Coronary artery (tissue), 2 donors: Measurements from ENCODE around the gene PRAC1.

ENCODE experiments used
- DNase-seq: peaks from one replicate; pipeline ENCODE4 v3.0.0-alpha.2; 2017; ENCODE audit warnings: low spot score
- H3K27ac ChIP-seq, 2 donors: fragments of 200-600 bp; sonication (generic); one replicate each; pipeline ENCODE4 v1.5.1; 2016 to 2019
- H3K4me3 ChIP-seq: fragments of 200-600 bp; sonication (generic); 2 replicates; pipeline ENCODE4 v1.5.1; 2016; ENCODE audit warnings: mild to moderate bottlenecking, moderate library complexity
- CTCF ChIP-seq: fragments of 200-600 bp; sonication (generic); IDR thresholded peaks from one replicate; pipeline ENCODE4 v1.5.1; 2019; ENCODE audit warnings: antibody characterized with exemption

The PRAC1 gene

GRCh38 chr17:48715496-48716399 lies 6.6 kb downstream of the PRAC1 start:
- DNase-seq: no peak

DNA sequence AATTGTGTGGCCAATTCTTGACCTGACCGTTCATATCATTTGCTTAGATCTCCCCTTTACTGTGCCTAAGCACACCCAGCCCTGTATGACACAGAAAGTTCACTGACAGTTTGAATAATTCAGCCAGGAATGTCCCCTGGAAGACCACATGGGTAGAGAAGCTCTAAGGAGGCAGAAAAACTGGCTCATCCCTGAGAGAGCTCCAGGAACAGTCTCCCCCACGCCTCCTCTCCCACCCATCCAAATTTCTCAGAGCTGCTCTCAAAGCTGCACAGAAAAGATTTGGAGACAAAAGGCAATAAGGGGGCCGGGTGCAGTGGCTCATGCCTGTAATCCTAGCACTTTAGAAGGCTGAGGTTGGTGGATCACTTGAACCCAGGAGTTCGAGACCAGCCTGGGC lies 11.2 kb downstream of the PRAC1 start:
- no peak overlapping the region for H3K27ac ChIP-seq
- no peak overlapping the region for H3K4me3 ChIP-seq
- TF ChIP-seq CTCF: no peak
- no peak for DNase-seq

More at GRCh38 chr17:48715496-48716399, 6.6 kb downstream of the PRAC1 start:
- H3K27ac ChIP-seq: no peak overlapping the region
- no peak for TF ChIP-seq CTCF
- H3K4me3 ChIP-seq: no peak overlapping the region

GRCh38 chr17:48704361-48705248 lies 17.7 kb downstream of the PRAC1 start:
- no peak for DNase-seq
- no peak for TF ChIP-seq CTCF
- Histone ChIP-seq H3K27ac (no peak overlapping the region), H3K4me3 (no peak overlapping the region)

DNA sequence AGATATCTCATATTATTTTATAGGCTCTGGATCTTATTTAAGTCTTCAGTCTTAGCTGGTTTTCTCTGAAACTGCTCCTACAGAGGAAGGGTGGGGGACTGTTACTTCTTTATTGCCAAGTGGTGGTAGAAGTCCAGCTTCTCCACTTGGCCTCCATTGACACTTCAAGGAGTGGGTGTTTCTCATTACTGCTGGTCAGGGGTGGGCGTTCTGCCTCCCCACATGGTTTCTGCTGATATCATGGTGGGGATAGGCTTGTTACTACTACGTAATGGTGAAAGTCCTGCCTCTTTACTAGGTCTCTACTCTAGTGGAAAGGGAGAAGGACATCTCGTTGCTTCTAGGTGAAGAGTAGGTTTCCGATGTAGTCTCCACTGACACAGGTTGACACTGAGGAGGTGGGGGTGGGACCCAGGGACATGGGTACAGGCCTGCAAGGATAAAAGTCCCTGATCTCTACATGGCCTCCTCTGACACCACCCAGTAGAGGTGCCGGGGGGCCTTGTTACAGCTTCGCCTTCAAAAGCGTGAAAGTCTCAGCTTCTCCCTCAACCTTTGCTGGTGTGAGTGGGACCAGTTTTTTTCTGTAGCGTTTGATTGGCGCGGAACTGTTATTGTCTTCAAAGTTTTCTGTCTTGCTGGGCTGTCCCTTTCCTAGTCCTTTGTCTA lies 20.3 kb downstream of the PRAC1 start:
- DNase-seq: no peak
- no peak for TF ChIP-seq CTCF
- no peak overlapping the region for H3K27ac ChIP-seq
- H3K4me3 ChIP-seq: no peak overlapping the region

DNA sequence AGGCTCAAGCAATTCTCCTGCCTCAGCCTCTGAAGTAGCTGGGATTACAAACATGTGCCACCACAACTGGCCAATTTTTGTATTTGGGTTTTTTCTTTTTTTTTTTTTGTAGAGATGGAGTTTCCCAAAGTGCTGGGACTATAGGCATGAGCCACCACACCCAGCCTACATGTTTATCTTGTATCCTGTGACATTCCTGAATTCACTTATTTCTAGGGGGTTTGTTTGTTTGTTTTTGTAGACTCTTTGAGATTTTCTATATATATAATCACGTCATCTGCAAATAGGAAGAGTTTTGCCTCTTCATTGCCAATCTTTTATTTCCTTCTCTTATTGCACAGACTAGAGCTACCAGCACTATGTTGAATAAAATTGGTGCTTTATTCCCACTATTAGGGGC lies 29.1 kb downstream of the PRAC1 start:
- no peak overlapping the region for H3K4me3 ChIP-seq
- DNase-seq: no peak
- TF ChIP-seq CTCF: no peak
- no peak overlapping the region for H3K27ac ChIP-seq

- Histone ChIP-seq H3K27ac (no peak overlapping the region), H3K4me3 (no peak overlapping the region)
- no peak for DNase-seq
- no peak for TF ChIP-seq CTCF
Observed at GRCh38 chr17:48692049-48692448, 30.3 kb downstream of the PRAC1 start.
